GM21447 (cell line): ENCODE data around the gene DYSF.

Source experiments
- ATAC-seq: cut with Tn5 transposase; IDR thresholded peaks from one replicate; pipeline ENCODE4 v1.9.1; 2021; ENCODE audit not compliant: unreplicated experiment

Gene DYSF

GRCh38 chr2:71526141-71526540 lies 72.8 kb downstream of the DYSF start:
- no peak for ATAC-seq

- no peak for ATAC-seq
Measured at GRCh38 chr2:71526975-71527374, 73.6 kb downstream of the DYSF start.

GRCh38 chr2:71528131-71528591 lies 74.8 kb downstream of the DYSF start:
- ATAC-seq: no peak

GRCh38 chr2:71528749-71529148 lies 75.4 kb downstream of the DYSF start:
- ATAC-seq: no peak

GRCh38 chr2:71530211-71530610 lies 76.8 kb downstream of the DYSF start:
- ATAC-seq: no peak

DNA sequence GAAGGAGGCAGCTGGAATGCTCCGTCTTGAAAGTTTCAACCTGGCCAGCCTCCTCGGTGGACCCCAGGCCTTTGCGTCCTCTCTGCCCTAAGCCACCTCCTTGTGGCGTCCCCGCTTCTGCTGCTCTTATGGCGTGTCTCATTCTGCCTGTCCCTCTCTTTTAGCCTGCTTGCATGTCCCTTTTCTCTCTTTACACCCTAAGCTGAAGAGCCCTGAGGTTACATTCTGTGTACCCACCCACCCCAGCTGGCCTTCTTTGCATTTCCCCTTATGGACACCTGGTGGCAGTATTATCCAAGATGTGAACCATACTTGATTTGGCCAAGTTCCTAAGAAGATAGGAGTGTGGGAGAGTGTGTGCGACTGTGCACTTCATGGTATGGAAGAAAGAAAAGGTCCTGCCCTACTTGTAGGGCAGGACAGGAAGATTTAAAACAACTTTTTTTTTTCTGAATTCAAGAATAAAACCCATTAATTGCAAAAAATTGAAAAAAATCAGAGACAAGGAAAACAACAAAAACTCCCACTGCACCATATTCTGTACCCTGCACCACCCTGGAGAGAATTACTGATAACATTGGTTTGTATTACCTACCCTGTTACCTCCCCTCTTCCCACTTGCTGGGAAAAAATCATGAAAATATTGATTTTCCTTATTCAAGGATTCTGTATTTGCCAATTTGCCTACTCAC lies 77.4 kb downstream of the DYSF start:
- no peak for ATAC-seq

DNA sequence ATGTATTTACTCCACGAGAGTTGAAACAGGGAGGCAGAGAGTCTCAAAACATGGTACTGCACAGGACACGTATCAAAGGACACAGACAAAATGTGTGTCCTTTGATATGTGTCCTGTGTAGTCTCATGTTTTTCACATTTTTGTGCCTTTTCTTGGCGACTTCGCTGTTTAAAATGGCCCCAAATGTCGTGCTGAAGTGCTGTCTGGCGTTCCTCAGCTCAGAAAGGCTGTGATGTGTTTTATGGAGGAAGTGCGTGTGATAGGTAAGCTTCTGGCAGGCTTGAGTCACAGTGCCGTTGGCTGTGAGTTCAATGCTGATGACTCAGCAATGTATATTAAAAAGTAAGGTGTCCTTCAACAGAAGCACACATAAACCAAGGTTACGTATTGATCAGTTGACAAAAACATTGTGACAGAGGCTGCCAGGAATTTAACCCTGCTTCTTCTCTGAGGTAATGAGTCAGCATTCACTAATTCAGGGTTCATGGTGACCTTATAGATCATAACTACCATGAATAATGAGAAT lies 78.2 kb downstream of the DYSF start:
- ATAC-seq: no peak

DNA sequence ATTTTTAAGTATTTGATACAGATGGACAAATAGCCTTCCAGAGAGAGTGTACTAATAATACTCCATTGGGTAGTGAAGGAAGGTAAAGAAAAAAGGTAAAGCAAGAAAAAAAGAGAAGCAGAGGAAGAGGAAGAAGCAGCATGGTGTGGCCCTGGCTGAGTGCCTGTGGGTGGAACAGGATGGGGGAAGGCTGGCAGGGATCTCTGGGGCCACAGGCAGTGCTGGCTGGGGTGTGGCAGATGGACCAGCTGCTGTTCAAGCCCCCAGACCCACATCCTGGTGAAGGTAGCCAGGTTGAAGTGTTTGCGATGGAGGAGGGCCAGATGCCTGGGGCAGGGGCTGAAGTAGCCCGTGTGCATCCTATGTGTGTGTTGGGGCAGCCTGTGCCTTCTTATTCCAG lies 79.0 kb downstream of the DYSF start:
- ATAC-seq: no peak

DNA sequence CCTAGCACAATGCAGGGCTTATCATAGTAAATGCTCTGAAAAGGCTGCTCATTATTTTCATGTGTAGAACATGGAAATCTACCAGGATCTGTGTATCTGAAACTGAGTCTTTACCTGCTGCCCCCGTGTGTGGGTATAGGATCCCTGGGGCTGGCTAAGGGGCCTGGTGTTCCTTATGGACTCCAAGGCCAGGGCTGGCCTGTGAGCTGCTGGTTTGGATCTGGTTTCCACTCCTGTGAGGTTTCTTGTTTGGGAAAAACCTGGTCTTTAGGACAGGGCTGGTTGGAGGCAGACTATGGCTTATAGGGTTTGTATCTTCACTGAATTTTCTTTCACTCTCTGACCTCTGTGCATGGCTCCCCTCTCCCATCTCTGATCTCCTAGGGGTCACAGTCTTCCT lies 80.8 kb downstream of the DYSF start:
- ATAC-seq: no peak

DNA sequence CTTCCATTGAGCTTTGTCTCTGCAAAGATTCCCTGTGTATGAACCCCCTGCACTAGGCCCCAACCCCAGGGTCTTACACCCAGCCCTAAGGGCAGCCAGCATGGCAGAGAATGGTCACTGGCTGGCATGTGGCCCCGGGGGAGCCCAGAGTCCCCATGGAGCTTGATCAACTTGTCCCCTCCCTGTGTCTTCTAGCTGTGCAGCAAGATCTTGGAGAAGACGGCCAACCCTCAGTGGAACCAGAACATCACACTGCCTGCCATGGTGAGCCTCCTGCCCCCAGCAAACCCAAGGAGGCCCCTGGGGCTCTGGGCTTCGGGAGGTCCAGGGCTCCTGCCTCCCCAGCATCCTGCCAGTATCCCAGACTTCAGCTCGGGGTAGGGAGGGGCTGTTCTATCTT lies 81.5 kb downstream of the DYSF start:
- ATAC-seq: no peak

DNA sequence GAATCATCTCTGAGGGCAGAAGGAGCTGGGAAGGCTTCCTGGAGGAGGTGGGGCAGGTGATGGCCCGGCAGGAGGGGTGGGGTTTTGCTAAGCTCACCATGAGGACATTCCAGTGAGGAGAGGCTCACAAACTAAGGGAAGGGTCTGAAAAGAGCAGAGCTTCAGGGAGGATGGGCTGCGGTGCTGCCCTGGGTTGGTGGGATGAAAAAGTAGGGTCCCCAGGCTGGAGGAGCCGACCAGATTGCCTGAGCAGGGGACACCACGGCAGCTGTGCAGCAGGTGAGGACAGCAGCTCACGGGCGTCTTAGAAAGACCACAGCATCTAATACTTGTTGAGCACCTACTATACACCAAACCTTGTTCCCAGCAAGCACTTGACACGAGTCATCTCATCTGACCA lies 82.2 kb downstream of the DYSF start:
- no peak for ATAC-seq

DNA sequence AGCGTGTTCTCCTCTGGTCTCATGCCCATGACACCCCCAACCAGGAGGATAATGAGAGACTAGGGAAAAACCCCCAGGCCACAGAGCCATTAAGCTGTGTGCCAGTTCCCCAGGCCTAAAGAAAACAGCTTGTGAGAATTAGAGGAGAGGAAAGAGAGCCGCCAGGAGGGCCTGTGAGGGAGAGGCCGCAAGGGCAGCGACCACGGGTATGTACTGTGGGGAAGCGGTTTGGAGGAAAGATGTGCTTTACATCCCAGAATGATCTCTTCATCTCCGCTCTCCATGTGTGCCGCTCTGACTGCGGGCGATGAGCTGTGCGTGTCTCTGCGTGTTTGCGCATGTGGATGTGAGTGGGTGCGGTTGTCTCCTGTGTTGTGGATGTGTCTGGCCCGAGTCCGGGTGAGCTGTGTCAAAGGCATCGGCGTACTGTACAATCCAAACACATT lies 82.9 kb downstream of the DYSF start:
- no peak for ATAC-seq

DNA sequence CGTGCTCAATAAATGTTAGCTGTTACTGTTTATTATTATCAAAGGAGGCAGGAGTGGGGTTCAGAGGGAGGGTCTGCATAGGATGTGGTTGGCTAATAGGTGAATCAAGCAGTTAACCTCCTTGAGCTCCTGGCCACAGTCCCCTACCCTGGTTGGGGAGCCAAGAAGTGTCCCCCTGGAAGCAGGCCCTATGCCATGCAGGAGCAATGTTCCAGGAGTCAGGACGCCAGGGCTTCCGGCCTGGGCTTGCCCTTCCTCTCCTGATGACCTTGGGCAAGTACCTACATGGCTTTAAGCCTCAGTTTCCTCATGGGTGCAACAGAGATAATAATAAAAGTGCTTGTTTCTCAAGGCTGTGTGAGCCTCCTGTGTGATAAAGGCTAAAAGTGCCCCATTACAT lies 84.9 kb downstream of the DYSF start:
- no peak for ATAC-seq

DNA sequence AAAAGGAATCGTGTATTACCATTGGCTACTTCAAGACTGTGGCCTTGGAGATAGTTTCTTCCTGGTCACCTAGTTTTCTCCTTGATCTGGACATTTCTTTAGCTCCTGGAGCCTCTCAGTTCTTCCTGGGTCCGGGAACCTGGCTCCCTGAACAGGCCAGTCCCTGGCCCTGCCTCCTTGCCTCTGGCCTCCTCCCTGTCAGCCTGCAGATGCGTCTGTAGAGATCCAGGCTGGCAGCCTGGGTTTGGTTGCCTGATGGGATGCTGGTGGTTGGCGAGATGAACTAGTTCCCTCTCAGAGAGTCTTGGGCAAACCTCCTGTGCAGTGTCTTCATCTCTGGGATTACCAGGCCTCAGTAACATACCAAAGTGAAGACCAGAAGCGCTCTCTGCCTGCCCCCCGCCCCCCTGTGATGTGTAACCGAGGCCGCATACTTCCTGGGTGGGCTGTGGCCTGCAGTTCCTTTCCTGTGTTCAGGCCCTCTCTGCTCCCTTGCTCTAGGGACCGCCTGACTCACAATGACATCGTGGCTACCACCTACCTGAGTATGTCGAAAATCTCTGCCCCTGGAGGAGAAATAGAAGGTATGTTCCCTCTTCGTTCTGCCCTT lies 85.4 kb downstream of the DYSF start:
- no peak for ATAC-seq

DNA sequence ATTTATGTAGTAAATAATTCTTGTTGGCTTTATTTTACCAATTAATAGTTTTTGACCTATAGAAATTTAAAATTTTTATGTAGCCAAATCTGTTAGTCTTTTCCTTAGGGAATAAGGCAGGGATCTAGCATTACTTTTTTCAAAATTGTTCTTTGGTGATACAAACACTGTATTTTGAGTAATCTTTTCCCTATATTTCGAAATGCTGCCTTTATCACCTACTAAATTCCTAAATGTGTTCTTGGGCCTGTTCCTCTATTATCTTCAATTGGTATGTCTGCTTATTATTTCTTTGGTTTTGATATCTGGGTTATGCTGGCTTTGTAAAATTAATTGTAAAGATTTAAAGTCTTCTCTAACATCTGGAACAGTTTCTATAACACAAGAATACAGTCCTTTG lies 87.5 kb downstream of the DYSF start:
- no peak for ATAC-seq

DNA sequence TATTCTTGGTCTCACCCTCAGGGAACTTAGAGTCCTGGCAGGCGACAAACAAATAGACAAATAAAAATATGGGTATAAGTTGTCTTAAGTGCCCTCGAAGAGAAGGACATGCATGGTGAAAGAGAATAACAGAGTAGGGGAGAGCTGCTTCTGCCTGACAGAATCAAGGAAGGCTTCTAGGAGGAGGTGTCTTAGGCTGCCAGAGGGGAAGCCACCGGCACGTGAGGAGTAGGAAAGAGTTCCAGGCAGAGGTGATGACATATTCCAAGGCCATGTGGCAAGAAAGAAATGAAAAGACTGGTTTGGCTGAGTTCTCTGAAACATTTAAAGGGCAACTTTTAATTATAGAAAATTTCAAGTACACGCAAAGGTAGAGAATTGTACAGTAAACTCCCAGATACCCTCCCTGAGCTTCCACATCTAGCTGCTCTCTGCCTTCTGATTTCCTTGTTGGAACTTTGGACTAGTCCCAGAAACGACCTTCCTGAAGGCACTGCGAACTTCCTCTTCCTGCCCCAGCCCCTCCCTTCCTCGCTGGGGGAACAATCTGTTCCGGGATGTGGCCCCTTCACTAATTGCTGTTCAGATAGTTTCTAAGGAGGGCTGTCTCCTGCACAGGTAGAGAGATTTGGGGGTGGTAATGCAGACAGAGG lies 91.7 kb downstream of the DYSF start:
- ATAC-seq: no peak

- ATAC-seq: no peak
Measured at GRCh38 chr2:71545572-71546274, 92.4 kb downstream of the DYSF start.

- no peak for ATAC-seq
Measured at GRCh38 chr2:71546275-71546638, 92.9 kb downstream of the DYSF start.

- ATAC-seq: no peak
Measured at GRCh38 chr2:71546777-71547281, 93.5 kb downstream of the DYSF start.

GRCh38 chr2:71547616-71548285 lies 94.4 kb downstream of the DYSF start:
- ATAC-seq: no peak
